H1 (cell line): ENCODE data around the gene APBA2. TPM values are rescaled to one million over a fixed set of nuclear protein-coding genes. Genes with fewer than 3 reads are reported as not detected.
A peak's percentile ranks its signal among the peaks of the same experiment; 100 is the strongest.

Source experiments
- CTCF ChIA-PET: fragments of 300-600 bp; sonication (Branson Sonifier 250); formaldehyde crosslinking; loops from one replicate; lab custom pipeline; 2021; ENCODE audit not compliant: partially characterized antibody; lab: Charles Lee
- POLR2A ChIA-PET: fragments of 300-600 bp; sonication (Branson Sonifier 250); formaldehyde crosslinking; loops from one replicate; lab custom pipeline; 2021; ENCODE audit warnings: inconsistent platforms; ENCODE audit not compliant: partially characterized antibody; lab: Charles Lee
- DNase-seq, 2 experiments: peaks; one replicate each; pipeline versions ENCODE4 v3.0.0 to v3.0.0-alpha.2; 2010 to 2022; ENCODE audit warnings: low spot score in 2 of 2, low read depth in 1 of 2, mixed read lengths in 1 of 2
- FAIRE-seq: peaks from 2 replicates; lab custom pipeline; 2011; peaks lifted over from hg19 to GRCh38; lab: Jason Lieb, UNC
- H2AFZ ChIP-seq: 2 replicates; pipeline ENCODE4 v1.8.1; 2012; ENCODE audit warnings: low read length, inconsistent platforms
- H2AK5ac ChIP-seq: 2 replicates; pipeline ENCODE4 v1.6.1; 2013; ENCODE audit warnings: low read depth, low read length
- H2BK120ac ChIP-seq: replicated peaks from 2 replicates; pipeline ENCODE3; 2013; ENCODE audit warnings: low read depth, low read length, inconsistent platforms
- H2BK12ac ChIP-seq: 2 replicates; pipeline ENCODE4 v1.6.1; 2013; ENCODE audit warnings: low read depth, low read length
- H2BK15ac ChIP-seq: 2 replicates; pipeline ENCODE4 v1.6.1; 2013; ENCODE audit warnings: low read length
- H2BK20ac ChIP-seq: 2 replicates; pipeline ENCODE4 v1.6.1; 2013; ENCODE audit warnings: low read length
- H2BK5ac ChIP-seq: 2 replicates; pipeline ENCODE4 v1.6.1; 2013; ENCODE audit warnings: low read depth, low read length
- H3K14ac ChIP-seq: 2 replicates; pipeline ENCODE4 v1.6.1; 2013; ENCODE audit warnings: inconsistent platforms; ENCODE audit not compliant: insufficient read length
- H3K18ac ChIP-seq: 2 replicates; pipeline ENCODE4 v1.6.1; 2013; ENCODE audit warnings: low read length; ENCODE audit errors: extremely low read depth
- H3K23ac ChIP-seq: 2 replicates; pipeline ENCODE4 v1.6.1; 2013; ENCODE audit warnings: inconsistent platforms; ENCODE audit not compliant: insufficient read length
- H3K23me2 ChIP-seq: 2 replicates; pipeline ENCODE4 v1.6.1; 2013; ENCODE audit warnings: low read depth, low read length
- H3K27ac ChIP-seq: 2 replicates; pipeline ENCODE4 v1.6.1; 2011; ENCODE audit warnings: low read depth, low read length, inconsistent platforms
- H3K27me3 ChIP-seq, 4 experiments: replicated peaks in 1 of 4; 1 replicate in 1 of 4; 2 replicates in 3 of 4; pipeline versions ENCODE4 v1.6.1 to v1.8.1; 2011 to 2013; ENCODE audit warnings: low read length in 3 of 4, mild to moderate bottlenecking in 3 of 4, inconsistent platforms in 2 of 4, mixed read lengths in 2 of 4, moderate library complexity in 1 of 4; ENCODE audit not compliant: control insufficient read depth in 3 of 4, insufficient read depth in 3 of 4; ENCODE audit errors: extremely low read depth in 1 of 4
- H3K36me3 ChIP-seq, 4 experiments: 2 replicates each; pipeline versions ENCODE4 v1.6.1 to v1.8.1; 2011 to 2013; ENCODE audit warnings: mild to moderate bottlenecking in 4 of 4, low read length in 3 of 4, moderate library complexity in 2 of 4, control low read depth in 1 of 4, inconsistent platforms in 1 of 4; ENCODE audit not compliant: insufficient read depth in 4 of 4, control insufficient read depth in 2 of 4
- H3K4ac ChIP-seq: replicated peaks from 2 replicates; pipeline ENCODE3; 2013; ENCODE audit warnings: low read length, low read depth, mixed read lengths, inconsistent platforms; ENCODE audit not compliant: insufficient read length
- H3K4me1 ChIP-seq, 4 experiments: replicated peaks in 1 of 4; 1 replicate in 1 of 4; 2 replicates in 3 of 4; pipeline versions ENCODE4 v1.6.1 to v1.8.1; 2011 to 2013; ENCODE audit warnings: low read length in 3 of 4, inconsistent platforms in 2 of 4, mixed read lengths in 1 of 4; ENCODE audit not compliant: insufficient read depth in 4 of 4, control insufficient read depth in 3 of 4
- H3K4me2 ChIP-seq, 2 experiments: 2 replicates each; pipeline versions ENCODE4 v1.6.1 to v1.8.1; 2011 to 2013; ENCODE audit warnings: low read depth in 2 of 2, low read length in 2 of 2, control low read depth in 1 of 2, inconsistent platforms in 1 of 2, mild to moderate bottlenecking in 1 of 2; ENCODE audit not compliant: insufficient read depth in 1 of 2
- H3K4me3 ChIP-seq, 4 experiments: fragments of 200-600, 300-600 bp in 1 of 4; sonication (generic), shearing (Covaris generic), sonication (Bioruptor Twin) in 1 of 4; 2 replicates each; pipeline versions ENCODE4 v1.5.1 to v1.8.1; 2011 to 2016; ENCODE audit warnings: low read length in 4 of 4, low read depth in 3 of 4, control low read depth in 2 of 4, inconsistent platforms in 2 of 4, mild to moderate bottlenecking in 2 of 4, mixed read lengths in 1 of 4, moderate library complexity in 1 of 4; ENCODE audit not compliant: insufficient read depth in 2 of 4; ENCODE audit errors: extremely low read depth in 1 of 4
- H3K56ac ChIP-seq: replicated peaks from 2 replicates; pipeline ENCODE3; 2013; ENCODE audit warnings: low read depth, mild to moderate bottlenecking, mixed read lengths, low read length, inconsistent platforms; ENCODE audit not compliant: insufficient read length
- H3K79me1 ChIP-seq: 2 replicates; pipeline ENCODE4 v1.6.1; 2013; ENCODE audit warnings: low read depth, low read length, control low read depth
- H3K79me2 ChIP-seq, 2 experiments: 2 replicates each; pipeline versions ENCODE4 v1.6.1 to v1.8.1; 2012 to 2013; ENCODE audit warnings: low read length in 2 of 2, mild to moderate bottlenecking in 2 of 2, inconsistent platforms in 1 of 2; ENCODE audit not compliant: insufficient read depth in 2 of 2, control insufficient read depth in 1 of 2
- H3K9ac ChIP-seq, 4 experiments: replicated peaks in 1 of 4; 1 replicate in 1 of 4; 2 replicates in 3 of 4; pipeline versions ENCODE4 v1.6.1 to v1.8.1; 2011 to 2013; ENCODE audit warnings: low read depth in 3 of 4, low read length in 3 of 4, control low read depth in 2 of 4, mild to moderate bottlenecking in 2 of 4, moderate library complexity in 2 of 4, inconsistent platforms in 1 of 4; ENCODE audit errors: extremely low read depth in 1 of 4
- H3K9me3 ChIP-seq, 2 experiments: 2 replicates each; pipeline versions ENCODE4 v1.6.1 to v1.8.1; 2012 to 2013; ENCODE audit warnings: mild to moderate bottlenecking in 2 of 2, moderate library complexity in 2 of 2, control low read depth in 1 of 2, inconsistent platforms in 1 of 2, low read depth in 1 of 2, low read length in 1 of 2, mixed read lengths in 1 of 2; ENCODE audit not compliant: insufficient read depth in 2 of 2
- H4K20me1 ChIP-seq, 2 experiments: replicated peaks in 1 of 2; 2 replicates each; pipeline versions ENCODE3 to v1.8.1; 2011 to 2013; ENCODE audit warnings: inconsistent platforms in 2 of 2, low read length in 2 of 2, mild to moderate bottlenecking in 1 of 2; ENCODE audit not compliant: insufficient read depth in 2 of 2, control insufficient read depth in 1 of 2
- H4K5ac ChIP-seq: 2 replicates; pipeline ENCODE4 v1.6.1; 2013; ENCODE audit warnings: low read length, low read depth, mixed read lengths, inconsistent platforms; ENCODE audit not compliant: insufficient read length
- H4K8ac ChIP-seq: 2 replicates; pipeline ENCODE4 v1.8.0; 2013; ENCODE audit warnings: mild to moderate bottlenecking, moderate library complexity, low read length, inconsistent platforms; ENCODE audit not compliant: insufficient read depth; ENCODE audit errors: extremely low read depth
- H4K91ac ChIP-seq: replicated peaks from 2 replicates; pipeline ENCODE3; 2013; ENCODE audit warnings: low read length, mixed read lengths, inconsistent platforms; ENCODE audit not compliant: insufficient read length
- BCL11A ChIP-seq, 2 experiments: IDR thresholded peaks; one replicate each; pipeline ENCODE4 v1.6.1; 2011; ENCODE audit warnings: low read depth in 2 of 2, low read length in 2 of 2, mild to moderate bottlenecking in 2 of 2
- CHD1 ChIP-seq: IDR thresholded peaks from 2 replicates; pipeline ENCODE4 v1.6.1; 2012; ENCODE audit warnings: low read depth, low read length, improper control_type of control experiment
- CHD2 ChIP-seq: IDR thresholded peaks from 2 replicates; pipeline ENCODE4 v1.6.1; 2012; ENCODE audit warnings: low read length, improper control_type of control experiment
- CREB1 ChIP-seq: IDR thresholded peaks from 2 replicates; pipeline ENCODE4 v1.6.1; 2012; ENCODE audit warnings: inconsistent platforms
- GTF2F1 ChIP-seq: IDR thresholded peaks from 2 replicates; pipeline ENCODE4 v1.6.1; 2012; ENCODE audit warnings: low read depth, low read length, improper control_type of control experiment, borderline replicate concordance
- KDM4A ChIP-seq: IDR thresholded peaks from one replicate; pipeline ENCODE4 v1.7.1; 2012; ENCODE audit warnings: low read depth, mild to moderate bottlenecking, moderate library complexity, low read length, inconsistent platforms; ENCODE audit not compliant: severe bottlenecking
- RAD21 ChIP-seq, 2 experiments: IDR thresholded peaks in 1 of 2; conservative IDR thresholded peaks in 1 of 2; 2 replicates each; pipeline ENCODE4 v1.6.1; 2011; ENCODE audit warnings: low read depth in 2 of 2, low read length in 2 of 2, improper control_type of control experiment in 1 of 2, inconsistent platforms in 1 of 2, mild to moderate bottlenecking in 1 of 2, moderate library complexity in 1 of 2
- SIN3A ChIP-seq, 2 experiments: IDR thresholded peaks in 1 of 2; conservative IDR thresholded peaks in 1 of 2; 2 replicates each; pipeline ENCODE4 v1.6.1; 2011 to 2012; ENCODE audit warnings: low read length in 2 of 2, improper control_type of control experiment in 1 of 2, low read depth in 1 of 2, mild to moderate bottlenecking in 1 of 2
- SRF ChIP-seq: IDR thresholded peaks from 2 replicates; pipeline ENCODE4 v1.6.1; 2011; ENCODE audit warnings: mild to moderate bottlenecking, low read depth, low read length, moderate library complexity
- SUZ12 ChIP-seq: fragments of 200-600 bp; sonication (generic); IDR thresholded peaks from 2 replicates; pipeline ENCODE4 v1.6.1; 2012; ENCODE audit warnings: mild to moderate bottlenecking, inconsistent platforms, low read length, moderate library complexity, mixed read lengths
- YY1 ChIP-seq: IDR thresholded peaks from 2 replicates; pipeline ENCODE4 v1.6.1; 2011; ENCODE audit warnings: low read depth, mild to moderate bottlenecking, low read length
- ZNF274 ChIP-seq: IDR thresholded peaks from 2 replicates; pipeline ENCODE4 v1.7.0; 2012; ENCODE audit warnings: low read length, borderline replicate concordance; ENCODE audit errors: extremely low read depth
- WGBS, 2 experiments: shearing (Covaris generic) in 1 of 2; methylation state at CpG; one replicate each; pipeline versions ENCODE4 v1.1.6 to v1.1.7; 2013 to 2015; ENCODE audit warnings: low lambda C conversion rate in 2 of 2, mixed read lengths in 2 of 2, inconsistent platforms in 1 of 2, low coverage in 1 of 2, missing lambda C conversion rate in 1 of 2; ENCODE audit not compliant: insufficient replicate concordance in 2 of 2, insufficient coverage in 1 of 2, insufficient read length in 1 of 2; ENCODE audit errors: extremely low coverage in 1 of 2, missing lambda C conversion rate in 1 of 2; 5-methylcytosine and 5-hydroxymethylcytosine counted together
- polyA plus RNA-seq, 7 experiments: library from polyadenylated mRNA; depleted of rRNA in 3 of 7; stranded (reverse) in 5 of 7; unstranded in 2 of 7; fragments of >200 nt in 5 of 7; fragments of 200-250 nt in 2 of 7; gene quantifications; 1 replicate in 5 of 7; 2 replicates in 1 of 7; 4 replicates in 1 of 7; pipeline versions ENCODE4 v1.2.1 to v1.2.3, GENCODE V29; 2011 to 2013; ENCODE audit warnings: missing spikeins in 2 of 7, mixed read lengths in 2 of 7
- total RNA-seq: library from RNA; stranded (reverse); fragmentation: NEBNext Ultra II Directional; extraction: Animal tissue kit (Norgen Biotek cat#: 25700); gene quantifications from 2 replicates; pipeline ENCODE4 v1.2.1, GENCODE V29; 2021

APBA2 gene
- total and polyA plus RNA-seq, 2 of the 8 experiments (the other 6 are each of a cell fraction or from before 2014, with no cell fraction given): 15.5 to 19.0 TPM

GRCh38 chr15:28900041-28900891 is 14.5 kb downstream of the APBA2 start:
- Histone ChIP-seq H4K5ac (no peak overlapping the region), H4K8ac (peak overlapping the region; percentile 8; the same call in 1 of the 2 replicates), H3K14ac (no peak overlapping the region), H3K4ac (no peak overlapping the region), H2AFZ (no peak overlapping the region), H3K56ac (no peak overlapping the region), H3K79me1 (peaks cover 5% of the 10 kb centered on the region; the same call in 1 of the 2 replicates), H3K79me2 (no peaks in the 10 kb centered on the region), H4K91ac (no peak overlapping the region), H3K23ac (no peak overlapping the region), H3K27me3 (no peaks in the 10 kb centered on the region), H2BK20ac (no peak overlapping the region), H3K4me2 (no peak overlapping the region), H3K23me2 (no peaks in the 10 kb centered on the region), H3K18ac (no peak overlapping the region), H2AK5ac (no peak overlapping the region), H4K20me1 (no peaks in the 10 kb centered on the region), H2BK15ac (0 out of 2 replicates have a peak overlapping the region, but pooled peaks have one; percentile 72), H3K4me1 (peaks cover 0 to 2% (median 0%) of the 10 kb centered on the region in 4 experiments; a peak in 3 of 7 replicates), H2BK120ac (no peak overlapping the region), H3K9ac (no peak overlapping the region), H3K9me3 (peaks cover 6 to 11% of the 10 kb centered on the region in 2 experiments), H3K36me3 (no peaks in the 10 kb centered on the region), H3K27ac (no peak overlapping the region), H2BK12ac (peak overlapping the region; percentile 50; the same call in 1 of the 2 replicates), H3K4me3 (no peak overlapping the region), H2BK5ac (no peak overlapping the region)
- POLR2A ChIA-PET: interaction anchor here (0.6 kb wide), 1 partner anchor 64 kb away, joined by 3 read pairs; no protein-coding TSS in a partner anchor
- 94% methylated on average over 18 of the region's 18 CpGs; no CpG with 5 or more reads in 1 of the 2 experiments for WGBS, 2 experiments
- no peak for FAIRE-seq
- CTCF ChIA-PET: interaction anchor here (0.7 to 5.5 kb wide), 6 partner anchors 10 to 191 kb away, joined by 3 to 51 read pairs (median 3); no protein-coding TSS in a partner anchor
- DNase-seq: no peak
- TF ChIP-seq BCL11A (IDR thresholded peaks at IDR 0.05; ENCODE audit: low read depth in 2 of 2, low read length in 2 of 2) (no peak), SRF (no peak), ZNF274 (no peak), SUZ12 (no peak), CHD1 (no peak), KDM4A (no peak), CHD2 (no peak), GTF2F1 (no peak), CREB1 (no peak), YY1 (no peak), RAD21 (IDR thresholded peaks at IDR 0.05 in 1 of 2, conservative IDR thresholded peaks at IDR 0.05 in 1 of 2; ENCODE audit: low read depth in 2 of 2, low read length in 2 of 2) (no peak), SIN3A (conservative IDR thresholded peaks at IDR 0.05 in 1 of 2, IDR thresholded peaks at IDR 0.05 in 1 of 2; ENCODE audit: low read depth in 1 of 2, low read length in 2 of 2) (no peak)
